ENCODE results near the gene PRC1.

- TF ChIP-seq CTCF (IDR thresholded peaks at IDR 0.05; ENCODE audit: poor library complexity, severe bottlenecking) (no peak), POLR2AphosphoS5 (IDR thresholded peaks at IDR 0.05) (no peak), REST (IDR thresholded peaks at IDR 0.05; ENCODE audit: borderline replicate concordance) (no peak), RAD21 (conservative IDR thresholded peaks at IDR 0.05) (no peak), EP300 (conservative IDR thresholded peaks at IDR 0.05; ENCODE audit: poor library complexity, severe bottlenecking) (no peak), EZH2 (IDR thresholded peaks at IDR 0.05; ENCODE audit: borderline replicate concordance, insufficient read depth, low read length, poor library complexity, severe bottlenecking) (no peak), SMC3 (conservative IDR thresholded peaks at IDR 0.05; ENCODE audit: poor library complexity) (no peak), TAF1 (IDR thresholded peaks at IDR 0.05; ENCODE audit: low read depth) (no peak), MXI1 (conservative IDR thresholded peaks at IDR 0.05; ENCODE audit: poor library complexity, severe bottlenecking) (no peak)
Observed at GRCh38 chr15:90932660-90932991, 61.7 kb downstream of the PRC1 start.

Measured in neural cell (in vitro differentiated cells).